Stimulated activated CD4-positive, alpha-beta T cell treated with anti-CD3 and anti-CD28 coated beads, Interleukin-15, amount 100 ng/mL, for 1 hour (primary cell): Measurements from ENCODE around the gene VANGL2.

Source experiments
- DNase-seq, 2 donors: peaks; one replicate each; pipeline ENCODE4 v3.0.0-alpha.2; 2020; ENCODE audit warnings: low read depth in 1 of 2, low spot score in 1 of 2

Gene VANGL2

DNA sequence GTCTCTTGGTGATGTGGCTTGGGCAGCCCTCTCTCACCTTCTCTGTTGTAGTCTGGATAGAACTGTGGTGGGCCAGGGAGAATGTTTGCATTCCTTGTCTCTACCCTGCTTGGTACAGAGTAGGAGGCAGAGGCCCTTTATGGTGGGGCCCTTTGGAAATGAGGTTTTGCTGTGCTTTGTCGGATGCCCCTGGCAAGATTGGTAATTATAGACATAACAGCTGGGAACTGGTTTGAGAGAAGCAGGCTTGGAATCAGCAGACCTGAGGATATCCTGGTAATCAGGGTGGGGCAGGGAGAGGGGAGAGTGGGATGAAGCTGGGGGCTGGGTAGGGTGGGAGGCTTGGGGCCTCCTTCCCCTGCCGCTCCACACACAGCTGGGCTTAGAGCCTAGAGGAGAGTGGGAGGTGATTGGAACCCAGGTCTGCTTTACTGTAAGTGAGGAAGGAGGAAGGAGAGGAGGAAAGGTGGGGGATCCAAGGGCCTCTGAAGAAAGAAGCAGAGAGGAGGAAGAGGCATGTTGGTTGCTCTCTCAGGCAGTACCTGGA lies 5.0 kb downstream of the VANGL2 start:
- no peak for DNase-seq

DNA sequence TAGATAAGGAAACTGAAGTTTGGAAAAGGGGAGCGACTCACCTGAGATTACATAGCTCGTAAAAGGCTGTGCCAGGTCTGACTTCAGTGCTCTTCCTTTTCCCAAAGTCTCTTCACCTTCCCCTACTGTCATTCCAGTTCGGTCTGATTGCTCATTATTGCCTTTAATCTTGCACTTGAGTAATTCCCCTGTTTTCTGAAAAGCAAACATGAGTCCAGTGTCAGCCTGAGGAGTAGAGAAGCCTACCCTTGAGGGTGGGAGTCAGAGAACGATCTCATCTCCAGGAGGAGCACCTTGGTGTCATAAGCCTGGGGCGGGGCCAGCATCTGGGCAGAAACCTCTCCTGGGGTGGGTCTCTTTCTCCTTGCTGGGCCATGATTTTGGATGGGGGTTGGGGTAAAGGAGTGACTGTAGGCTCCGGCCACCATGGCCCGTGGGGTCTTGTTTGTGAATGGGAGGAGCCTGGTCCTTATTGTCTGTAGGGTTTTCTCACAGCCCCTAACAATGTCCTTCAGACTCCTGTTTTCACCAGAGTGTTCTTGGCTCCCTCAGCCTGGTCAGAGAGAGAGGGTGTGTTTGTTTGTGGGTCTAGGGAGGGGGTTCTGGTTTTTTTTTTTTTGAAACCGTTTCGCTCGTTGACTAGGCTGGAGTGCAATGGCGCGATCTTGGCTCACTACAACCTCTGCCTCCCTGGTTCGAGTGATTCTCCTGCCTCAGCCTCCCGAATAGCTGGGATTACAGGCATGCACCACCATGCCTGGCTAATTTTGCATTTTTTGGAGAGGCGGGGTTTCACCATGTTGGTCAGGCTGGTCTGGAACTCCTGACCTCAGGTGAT lies 6.0 kb downstream of the VANGL2 start:
- no peak for DNase-seq

DNA sequence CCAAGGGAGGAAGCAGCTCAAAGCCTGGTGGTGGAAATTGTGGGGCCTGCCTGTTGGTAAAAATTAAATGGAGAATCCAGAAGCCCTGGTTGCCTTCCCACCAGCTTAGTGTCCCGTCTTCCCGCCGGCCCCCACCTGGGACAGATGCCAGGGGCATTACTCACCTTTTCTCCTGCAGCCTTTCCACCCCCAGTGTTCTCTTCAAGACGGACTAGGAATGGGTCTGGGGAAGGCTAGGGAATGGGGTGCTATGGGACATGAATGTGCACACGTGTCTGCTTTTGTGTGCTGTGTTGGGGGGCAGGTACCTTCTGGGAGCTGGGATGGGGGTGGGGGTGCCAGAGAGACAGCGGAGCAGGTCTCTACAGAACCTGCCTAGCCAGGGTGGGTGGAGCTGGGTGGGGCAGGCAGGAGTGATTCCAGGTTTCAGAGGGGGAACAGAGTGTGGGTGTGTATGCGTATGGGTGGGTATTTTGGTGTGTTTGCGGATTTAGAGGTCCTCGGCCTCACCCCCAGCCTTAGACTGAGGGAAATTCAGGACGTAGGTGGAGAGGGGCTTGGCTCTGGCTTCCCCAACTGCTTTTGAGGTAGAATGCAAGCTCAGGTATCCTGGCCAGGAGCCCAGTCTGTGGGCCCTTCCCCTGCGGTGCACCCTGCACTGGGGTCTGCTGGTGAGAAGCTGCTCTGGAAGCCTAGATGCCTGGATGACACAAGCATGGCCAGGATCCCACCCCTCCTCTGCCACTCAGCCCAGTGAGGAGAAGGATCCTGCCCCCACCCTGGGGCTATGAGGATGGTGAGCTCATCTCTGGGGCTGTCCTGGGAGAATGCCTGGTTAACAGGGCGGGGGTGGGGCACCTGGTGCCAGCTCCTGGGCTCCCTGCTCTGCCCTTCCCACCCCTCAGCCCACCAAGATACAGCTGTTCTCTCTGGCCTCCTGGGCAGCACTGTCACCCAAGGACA lies 7.8 kb downstream of the VANGL2 start:
- DNase-seq = no peak

DNA sequence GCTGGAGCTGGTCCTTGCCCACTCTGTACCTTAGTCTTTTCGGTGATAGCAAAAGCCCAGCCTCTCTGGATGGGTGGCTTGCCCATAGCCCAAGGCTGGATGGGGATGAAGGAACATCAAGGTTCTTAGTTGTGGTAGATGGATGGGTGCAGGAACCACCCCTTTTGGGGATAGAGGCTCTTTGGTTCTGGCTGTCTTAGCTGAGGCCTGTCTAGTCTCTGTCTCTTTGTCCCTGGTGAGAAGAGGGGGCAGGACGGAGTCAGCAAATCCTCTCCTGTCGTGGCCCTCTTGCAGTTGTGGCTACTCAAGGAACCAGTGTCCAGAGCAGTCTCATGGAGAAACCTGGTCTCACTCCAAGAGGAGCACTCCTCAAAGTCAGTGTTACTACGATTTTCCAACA lies 8.5 kb downstream of the VANGL2 start:
- DNase-seq = no peak

DNA sequence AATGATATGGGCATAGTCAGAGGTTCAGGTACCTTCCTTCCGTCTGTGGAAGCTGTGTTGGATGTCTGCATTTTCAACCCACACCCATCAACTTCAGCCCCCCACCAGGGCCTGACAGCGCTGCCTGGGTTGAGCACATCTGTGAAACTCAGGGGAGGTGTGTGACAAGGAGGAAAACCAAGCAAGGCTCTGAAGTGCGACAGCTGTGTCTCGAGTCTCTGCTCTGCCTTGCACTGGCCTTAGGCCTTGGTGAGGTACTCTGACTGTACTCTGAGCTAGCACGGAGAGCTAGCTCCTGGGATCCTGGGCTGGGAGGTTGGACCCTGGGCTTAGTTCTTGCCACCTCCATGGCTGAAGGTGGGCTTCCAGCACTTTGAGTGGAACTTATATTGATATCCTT lies 9.1 kb downstream of the VANGL2 start:
- no peak for DNase-seq

DNA sequence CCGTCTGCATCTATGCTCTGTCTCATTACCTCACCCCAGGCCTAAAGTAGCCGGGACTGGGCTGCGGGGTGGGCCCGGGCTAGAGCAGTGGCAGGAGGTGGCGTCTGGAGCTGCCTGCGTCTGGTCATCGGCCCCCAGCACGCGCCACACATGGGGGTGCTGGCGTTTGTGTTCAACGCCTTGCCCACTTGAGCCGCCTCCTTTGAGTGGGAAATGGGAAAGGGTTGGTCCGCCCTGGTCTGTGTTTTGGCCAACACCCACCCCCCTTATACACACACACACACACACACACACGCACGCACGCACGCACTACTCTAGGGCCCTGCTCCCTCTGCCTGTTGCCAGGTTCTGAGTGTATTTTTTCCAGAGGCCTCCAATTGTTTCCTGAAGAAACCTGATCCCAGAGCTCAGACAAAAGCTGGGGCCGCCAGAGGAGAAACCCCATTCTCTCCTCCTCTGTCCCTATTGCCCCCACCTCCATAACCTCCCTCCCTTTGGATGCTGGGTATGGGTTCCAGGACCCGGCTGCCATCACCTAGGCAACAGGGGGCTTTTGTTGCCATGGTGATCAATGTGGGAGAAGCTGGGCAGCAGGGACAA lies 10.1 kb downstream of the VANGL2 start:
- DNase-seq = no peak

DNA sequence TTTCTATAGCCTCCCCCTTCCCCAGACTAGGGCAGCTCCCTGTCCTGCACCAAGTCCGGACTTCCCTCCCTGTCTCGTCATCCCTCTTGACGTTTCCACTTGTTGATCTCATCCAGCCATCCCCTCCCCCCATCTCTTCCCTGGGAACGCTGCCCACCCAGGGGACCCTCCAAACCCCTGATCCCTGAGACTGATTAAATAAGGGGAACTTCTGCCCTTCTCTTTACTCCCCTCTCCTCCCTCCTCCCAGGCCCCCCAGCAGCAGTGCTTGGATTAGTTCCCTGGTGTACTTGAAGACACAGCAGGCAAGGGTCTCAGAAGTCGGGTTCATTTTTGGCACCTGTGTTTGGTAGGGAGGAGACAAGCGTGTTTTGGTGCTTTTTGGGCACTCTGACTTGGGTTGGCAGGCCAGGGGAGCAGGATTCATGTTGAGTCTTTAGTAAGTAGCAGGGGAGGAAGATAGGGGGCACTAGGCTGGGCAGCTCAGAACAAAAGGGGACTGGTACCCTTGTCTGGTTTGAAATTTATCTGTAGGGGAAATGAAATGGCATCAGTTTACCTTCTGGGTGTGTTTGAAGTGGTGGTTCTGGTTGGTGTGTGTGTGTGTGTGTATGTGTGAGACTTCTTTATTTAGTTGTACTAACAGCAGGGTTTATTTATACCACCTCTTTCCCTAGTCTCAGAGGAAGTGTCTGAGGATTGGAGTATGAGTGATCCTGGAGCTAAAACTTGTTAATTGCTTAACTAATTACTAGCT lies 11.1 kb downstream of the VANGL2 start:
- DNase-seq = no peak

DNA sequence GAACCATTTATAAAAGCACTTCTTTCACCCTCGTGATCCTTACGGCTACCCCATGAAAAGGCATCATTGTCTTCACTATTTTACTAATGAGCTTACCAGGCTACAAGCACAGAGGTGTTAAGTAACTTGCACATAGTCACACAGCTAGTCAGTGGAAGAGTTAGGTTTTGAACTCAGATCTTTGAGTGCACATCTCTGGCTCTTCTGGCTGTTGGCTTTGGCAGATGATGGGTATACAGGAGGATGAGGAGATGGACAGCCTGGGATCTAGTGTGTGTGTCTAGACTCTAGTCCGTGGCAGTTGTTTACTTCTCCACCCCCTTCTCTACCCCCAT lies 11.6 kb downstream of the VANGL2 start:
- DNase-seq = no peak

DNA sequence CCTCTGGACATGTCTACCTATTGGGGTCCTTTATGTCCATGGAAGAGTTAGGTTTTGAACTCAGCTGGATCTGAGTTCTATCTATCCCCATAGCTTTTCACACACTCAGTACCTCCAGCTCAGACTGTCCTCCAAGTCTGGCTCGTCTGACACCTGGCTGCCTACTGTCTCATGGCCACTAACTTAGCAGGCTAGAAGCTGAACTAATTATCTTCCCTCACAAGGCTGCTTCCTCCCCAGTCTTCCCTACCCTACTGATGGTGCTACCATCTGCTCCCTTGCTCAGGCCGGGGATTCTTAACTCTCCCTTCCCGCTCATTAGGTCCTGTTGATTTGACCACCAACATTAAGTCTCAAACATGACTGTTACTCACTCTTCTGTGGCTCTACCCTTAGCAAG lies 13.4 kb downstream of the VANGL2 start:
- DNase-seq = no peak

DNA sequence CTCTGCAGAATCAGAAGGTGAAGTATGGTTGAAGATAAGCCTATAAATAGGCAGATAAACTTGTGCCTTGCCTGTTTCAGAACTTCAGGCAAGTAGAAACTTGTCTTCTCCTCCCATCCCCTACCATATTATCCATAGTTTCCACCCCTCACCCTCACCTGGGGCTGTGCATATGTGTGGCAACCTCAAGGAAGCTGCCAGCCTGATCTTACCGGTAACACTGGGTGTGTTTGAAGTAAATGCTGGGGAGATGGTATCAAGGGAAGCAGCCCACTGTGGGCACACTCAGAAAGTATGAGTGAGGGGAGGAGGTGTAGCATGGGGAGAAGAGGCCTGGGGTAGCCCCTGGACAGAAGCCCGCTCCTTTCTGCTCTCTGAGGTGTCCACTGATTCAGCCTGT lies 14.5 kb downstream of the VANGL2 start:
- DNase-seq = no peak

DNA sequence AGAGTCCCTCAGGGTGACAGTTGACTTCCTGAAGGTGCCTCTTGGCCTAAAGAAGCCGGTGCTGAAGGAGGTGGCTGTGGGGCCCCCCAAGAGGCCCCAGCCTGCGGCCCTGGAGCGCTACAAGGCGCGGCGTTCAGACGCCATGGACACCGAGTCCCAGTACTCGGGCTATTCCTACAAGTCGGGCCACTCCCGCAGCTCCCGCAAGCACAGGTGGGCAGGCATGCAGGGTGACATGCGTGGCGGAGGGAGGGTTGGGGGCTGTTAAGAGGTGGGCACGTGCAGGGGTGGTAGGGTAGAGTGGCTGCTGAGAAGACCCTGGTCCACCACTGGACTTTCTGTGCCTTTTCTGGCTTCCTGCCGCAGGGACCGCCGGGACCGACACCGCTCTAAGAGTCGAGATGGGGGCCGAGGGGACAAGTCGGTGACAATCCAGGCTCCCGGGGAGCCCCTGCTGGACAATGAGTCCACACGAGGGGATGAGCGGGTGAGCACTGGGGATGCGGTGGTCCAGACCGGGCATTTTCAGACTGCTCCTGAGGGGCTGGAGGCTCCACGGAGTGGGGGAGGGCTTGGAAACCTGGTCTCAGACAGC lies 15.4 kb downstream of the VANGL2 start:
- DNase-seq = no peak

DNA sequence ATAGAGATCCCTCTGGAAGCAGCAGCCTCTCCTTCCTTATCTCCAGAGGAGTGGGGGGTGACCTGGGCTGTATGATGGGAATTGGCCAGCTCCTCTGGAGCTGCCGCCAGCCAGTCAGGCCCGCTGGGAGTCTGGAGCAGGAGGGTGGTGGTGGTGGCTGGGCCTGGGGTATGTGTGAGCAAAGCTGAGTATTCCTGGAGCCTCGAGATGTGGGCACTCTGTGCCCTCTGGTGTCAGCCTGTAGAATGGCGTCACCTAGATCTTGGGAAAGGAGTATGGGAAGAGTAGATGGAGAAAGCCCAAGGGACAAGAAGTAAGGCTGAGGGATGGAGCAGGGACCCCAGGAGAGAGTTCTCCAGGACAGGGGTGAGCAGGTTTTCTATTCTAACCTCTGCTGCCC lies 16.0 kb downstream of the VANGL2 start:
- DNase-seq = no peak

DNA sequence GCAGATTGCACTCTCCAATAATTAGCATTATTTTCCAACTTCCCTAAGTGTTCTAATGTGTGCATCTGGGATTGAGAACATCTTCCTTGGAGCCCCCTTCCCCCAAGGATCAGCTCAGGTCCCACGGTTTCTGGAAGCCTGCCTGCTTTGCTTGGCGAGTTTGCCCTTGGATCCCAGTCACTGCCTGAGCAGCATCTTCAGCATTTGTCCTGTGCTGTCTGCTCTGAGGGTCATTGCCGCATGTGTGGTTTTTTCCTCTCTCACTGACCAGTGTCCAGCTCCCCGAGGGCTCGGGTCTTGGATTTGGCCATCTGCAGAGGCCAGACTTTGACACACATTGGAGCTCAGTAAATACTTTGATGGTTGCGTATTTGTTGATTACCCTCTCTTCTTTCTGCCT lies 18.1 kb downstream of the VANGL2 start:
- no peak for DNase-seq

DNA sequence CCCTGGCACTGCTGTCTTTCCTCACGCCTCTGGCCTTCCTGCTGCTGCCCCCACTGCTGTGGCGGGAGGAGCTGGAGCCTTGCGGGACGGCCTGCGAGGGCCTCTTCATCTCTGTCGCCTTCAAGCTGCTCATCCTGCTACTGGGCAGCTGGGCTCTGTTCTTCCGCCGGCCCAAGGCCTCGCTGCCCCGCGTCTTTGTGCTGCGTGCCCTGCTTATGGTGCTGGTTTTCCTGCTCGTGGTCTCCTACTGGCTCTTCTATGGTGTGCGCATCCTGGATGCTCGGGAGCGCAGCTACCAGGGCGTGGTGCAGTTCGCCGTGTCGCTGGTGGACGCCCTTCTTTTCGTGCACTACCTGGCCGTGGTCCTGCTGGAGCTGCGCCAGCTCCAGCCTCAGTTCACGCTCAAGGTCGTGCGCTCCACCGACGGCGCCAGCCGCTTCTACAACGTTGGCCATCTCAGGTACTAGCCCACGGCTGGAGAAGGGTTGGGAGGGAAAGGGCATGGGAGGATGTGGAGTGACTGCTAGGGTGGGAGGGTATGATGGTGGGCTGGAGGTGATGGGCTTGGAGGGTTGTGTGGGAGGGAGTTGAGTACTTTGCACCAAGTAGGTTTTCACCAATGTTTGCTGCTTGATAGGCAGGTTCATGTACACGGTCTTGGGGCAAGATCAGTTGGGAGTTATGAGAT lies 18.9 kb downstream of the VANGL2 start:
- DNase-seq = no peak

DNA sequence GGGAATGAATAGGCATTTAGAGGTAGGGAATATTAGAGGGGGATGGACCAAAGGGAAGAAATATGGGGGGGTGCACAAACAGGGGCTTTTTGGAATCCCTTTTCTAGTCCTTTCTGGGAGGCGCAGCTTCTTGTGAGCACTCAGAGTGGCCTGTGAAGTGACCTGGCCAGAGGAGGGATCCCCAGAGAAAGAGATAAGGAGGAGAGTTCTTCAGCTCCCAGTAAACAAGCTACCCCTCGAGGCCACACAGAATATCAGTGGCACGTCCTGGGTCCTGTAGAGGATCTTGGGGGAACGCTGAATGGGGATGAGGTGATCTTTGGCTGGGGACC lies 19.4 kb downstream of the VANGL2 start:
- DNase-seq = no peak

DNA sequence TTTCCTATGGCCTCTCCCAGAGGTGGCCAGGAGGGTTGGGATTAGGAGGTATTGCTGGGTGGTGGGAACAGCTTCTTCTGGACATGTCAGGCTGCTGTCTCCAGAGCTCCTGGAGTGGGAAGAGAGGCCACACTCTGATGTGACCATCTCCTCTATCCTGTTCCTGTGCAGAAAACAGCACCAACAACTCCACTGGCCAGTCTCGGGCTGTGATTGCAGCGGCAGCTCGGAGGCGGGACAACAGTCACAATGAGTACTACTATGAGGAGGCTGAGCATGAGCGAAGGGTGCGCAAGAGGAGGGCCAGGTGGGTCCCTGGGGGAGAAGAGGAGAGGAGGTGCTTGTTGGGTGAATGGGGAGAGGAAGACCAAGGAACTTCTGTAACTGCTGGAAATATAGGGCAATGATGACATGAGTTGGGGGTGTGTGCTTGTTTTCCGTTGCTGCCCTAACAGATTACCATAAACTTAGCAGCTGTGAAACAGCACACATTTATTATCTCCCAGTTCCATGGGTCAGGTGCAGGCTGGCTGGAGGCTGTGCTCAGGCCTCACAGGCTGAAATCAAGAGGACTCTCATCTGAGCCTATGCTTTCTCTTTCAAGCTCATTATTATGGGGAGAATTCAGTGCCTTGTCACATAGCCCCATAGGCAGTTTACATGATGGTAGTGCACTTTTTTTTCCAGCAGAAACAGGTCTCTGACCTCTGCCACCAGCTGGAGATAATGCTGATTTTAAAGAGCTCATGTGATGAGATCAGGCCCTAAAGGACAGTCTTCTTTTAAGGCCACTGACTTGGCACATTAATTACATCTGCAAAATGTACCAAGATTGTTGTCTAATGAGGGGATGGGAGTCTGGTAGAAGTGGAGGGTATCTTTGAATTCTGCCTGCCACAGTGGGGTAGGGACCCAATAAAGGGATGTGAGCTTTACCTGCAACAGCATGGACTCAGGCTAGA lies 20.8 kb downstream of the VANGL2 start:
- DNase-seq = no peak

DNA sequence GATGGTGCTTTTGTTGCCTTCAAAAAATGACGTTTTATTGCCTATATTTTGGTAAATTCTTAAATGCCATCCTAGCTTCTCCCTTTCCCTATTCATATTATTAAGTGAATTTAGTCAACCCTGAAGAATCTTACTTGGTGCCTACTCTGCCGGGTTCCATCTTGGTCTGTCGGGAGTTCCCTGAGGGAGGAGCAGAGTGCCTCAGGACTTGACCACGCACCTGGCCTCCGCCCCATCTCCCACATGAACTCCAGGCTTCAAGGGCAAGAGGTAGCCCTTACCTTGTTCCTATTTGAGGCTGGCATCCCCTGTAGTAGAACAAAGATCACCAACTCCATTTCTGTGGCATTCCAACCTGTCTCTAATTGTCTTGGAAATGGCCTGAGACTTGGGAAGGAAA lies 21.5 kb downstream of the VANGL2 start:
- no peak for DNase-seq

DNA sequence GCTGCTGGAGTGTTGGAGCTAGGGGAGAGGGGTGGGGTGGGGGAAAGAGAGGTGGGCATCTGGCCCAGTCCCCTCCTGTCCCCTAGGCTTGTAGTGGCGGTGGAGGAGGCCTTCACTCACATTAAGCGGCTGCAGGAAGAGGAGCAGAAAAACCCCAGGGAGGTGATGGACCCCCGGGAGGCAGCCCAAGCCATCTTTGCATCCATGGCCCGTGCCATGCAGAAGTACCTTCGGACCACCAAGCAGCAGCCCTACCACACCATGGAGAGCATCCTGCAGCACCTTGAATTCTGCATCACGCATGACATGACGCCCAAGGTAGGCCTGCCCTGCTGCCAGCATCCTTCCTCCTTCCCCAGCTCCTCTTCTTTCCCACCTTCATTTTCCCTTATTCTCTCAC lies 23.6 kb downstream of the VANGL2 start:
- DNase-seq = no peak

DNA sequence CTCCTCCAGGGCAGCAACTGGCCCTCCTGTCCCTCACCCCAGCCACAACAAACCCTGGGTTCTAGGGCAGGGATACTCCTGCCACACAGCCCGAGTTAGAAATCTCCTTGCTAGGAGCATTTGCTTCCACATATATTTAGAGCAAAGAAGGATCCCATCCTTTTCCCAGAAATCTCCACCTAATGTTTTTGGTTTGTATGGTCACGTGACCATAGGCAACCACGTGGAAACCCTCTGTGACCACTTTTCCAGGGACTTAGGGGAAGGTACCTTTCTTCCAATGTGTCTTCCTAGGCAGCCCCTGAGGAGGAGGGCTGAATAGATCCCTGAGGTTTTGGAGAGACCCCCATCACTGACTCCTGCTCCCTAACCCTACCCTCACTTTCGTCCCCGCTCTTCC lies 25.5 kb downstream of the VANGL2 start:
- no peak for DNase-seq
